Neural progenitor cell (in vitro differentiated cells): ENCODE results near the gene VAV2. TPM values are rescaled to one million over a fixed set of nuclear protein-coding genes. Genes with fewer than 3 reads are reported as not detected.

Source experiments
- DNase-seq: peaks from one replicate; pipeline ENCODE4 v3.0.0-alpha.2; 2016; ENCODE audit warnings: low spot score
- H2AFZ ChIP-seq: fragments of 200-600 bp; sonication (generic); replicated peaks from 2 replicates; pipeline ENCODE4 v1.6.1; 2016; ENCODE audit warnings: antibody characterized with exemption
- H3F3A ChIP-seq: fragments of 200-600 bp; sonication (generic); 2 replicates; pipeline ENCODE4 v1.6.1; 2016; ENCODE audit warnings: antibody characterized with exemption, low read depth
- H3K27ac ChIP-seq: fragments of 200-600 bp; sonication (generic); 2 replicates; pipeline ENCODE4 v1.5.1; 2016; ENCODE audit warnings: mild to moderate bottlenecking
- H3K27me3 ChIP-seq: fragments of 200-600 bp; sonication (generic); 2 replicates; pipeline ENCODE4 v1.6.1; 2016; ENCODE audit warnings: mild to moderate bottlenecking, moderate library complexity
- H3K36me3 ChIP-seq: fragments of 200-600 bp; sonication (generic); 2 replicates; pipeline ENCODE4 v1.5.1; 2016
- H3K4me1 ChIP-seq: fragments of 200-600 bp; sonication (generic); 2 replicates; pipeline ENCODE4 v1.6.1; 2016; ENCODE audit warnings: mixed run types
- H3K4me2 ChIP-seq: fragments of 200-600 bp; sonication (generic); 2 replicates; pipeline ENCODE4 v1.6.1; 2016
- H3K4me3 ChIP-seq: fragments of 200-600 bp; sonication (generic); 2 replicates; pipeline ENCODE4 v1.5.1; 2016
- H3K79me2 ChIP-seq: fragments of 200-600 bp; sonication (generic); 2 replicates; pipeline ENCODE4 v1.6.1; 2016; ENCODE audit warnings: low read depth
- H3K9ac ChIP-seq: fragments of 200-600 bp; sonication (generic); 2 replicates; pipeline ENCODE4 v1.6.1; 2016
- H3K9me3 ChIP-seq: fragments of 200-600 bp; sonication (generic); 2 replicates; pipeline ENCODE4 v1.5.1; 2016; ENCODE audit warnings: low read depth
- H4K20me1 ChIP-seq: fragments of 200-600 bp; sonication (generic); 2 replicates; pipeline ENCODE4 v1.6.1; 2016; ENCODE audit warnings: low read depth
- H3K27ac Mint-ChIP-seq: 3 replicates; pipeline ENCODE4 v1.8.0; 2021; ENCODE audit warnings: mixed read lengths
- H3K27me3 Mint-ChIP-seq: 2 replicates; pipeline ENCODE4 v1.8.0; 2022; ENCODE audit warnings: low read depth, mild to moderate bottlenecking, inconsistent platforms, moderate library complexity, mixed read lengths; ENCODE audit not compliant: insufficient read depth
- H3K36me3 Mint-ChIP-seq: 3 replicates; pipeline ENCODE4 v1.8.0; 2021; ENCODE audit warnings: mixed read lengths
- H3K4me1 Mint-ChIP-seq: 3 replicates; pipeline ENCODE4 v1.8.0; 2021; ENCODE audit warnings: mixed read lengths
- H3K4me3 Mint-ChIP-seq: 3 replicates; pipeline ENCODE4 v1.8.0; 2021; ENCODE audit warnings: mild to moderate bottlenecking, moderate library complexity, mixed read lengths
- H3K9me3 Mint-ChIP-seq: 3 replicates; pipeline ENCODE4 v1.8.0; 2020; ENCODE audit warnings: mixed read lengths
- CTCF ChIP-seq: fragments of 200-600 bp; sonication (generic); IDR thresholded peaks from 2 replicates; pipeline ENCODE4 v1.5.1; 2017; ENCODE audit warnings: antibody characterized with exemption, mild to moderate bottlenecking
- EZH2 ChIP-seq: fragments of 200-600 bp; sonication (generic); IDR thresholded peaks from 2 replicates; pipeline ENCODE4 v1.6.1; 2017; ENCODE audit warnings: antibody characterized with exemption, mild to moderate bottlenecking, moderate library complexity
- EZH2phosphoT487 ChIP-seq: fragments of 200-600 bp; sonication (generic); IDR thresholded peaks from 2 replicates; pipeline ENCODE4 v1.6.1; 2017; ENCODE audit warnings: antibody characterized with exemption
- total RNA-seq: library from RNA; depleted of rRNA; stranded (reverse); fragments of >200 nt; gene quantifications from 2 replicates; pipeline ENCODE4 v1.2.3, GENCODE V29; 2015; ENCODE audit warnings: low replicate concordance

The VAV2 gene
- total RNA-seq, 1 donor from 2014 or later: 12.9 TPM

GRCh38 chr9:133715866-133716563, 276.1 kb downstream of the VAV2 start:
- no peak overlapping the region for H3K9ac ChIP-seq
- peaks cover 3% of the 10 kb centered on the region for H3K9me3 Mint-ChIP-seq
- H3K4me3 ChIP-seq: no peak overlapping the region

GRCh38 chr9:133715295-133715865, 276.7 kb downstream of the VAV2 start:
- peak overlapping the region; percentile 93 for H3K27ac Mint-ChIP-seq
- no peaks in the 10 kb centered on the region for H3F3A ChIP-seq
- H3K27me3 Mint-ChIP-seq: peaks cover 9% of the 10 kb centered on the region
- H3K4me3 Mint-ChIP-seq: no peak overlapping the region
- peaks cover 2% of the 10 kb centered on the region for H3K9me3 Mint-ChIP-seq
- H3K4me1 ChIP-seq: peaks cover 4% of the 10 kb centered on the region
- H2AFZ ChIP-seq: no peak overlapping the region
- no peaks in the 10 kb centered on the region for H3K9me3 ChIP-seq
- no peaks in the 10 kb centered on the region for H3K36me3 Mint-ChIP-seq
- no peak for TF ChIP-seq EZH2
- no peak for TF ChIP-seq CTCF
- TF ChIP-seq EZH2phosphoT487: no peak
- no peak overlapping the region for H3K4me2 ChIP-seq
- no peak overlapping the region for H3K9ac ChIP-seq
- no peak for DNase-seq
- no peak overlapping the region for H3K27ac ChIP-seq
- H3K4me3 ChIP-seq: no peak overlapping the region
- no peaks in the 10 kb centered on the region for H3K36me3 ChIP-seq
- peaks cover 29% of the 10 kb centered on the region for H3K4me1 Mint-ChIP-seq
- no peaks in the 10 kb centered on the region for H3K79me2 ChIP-seq
- H4K20me1 ChIP-seq: no peaks in the 10 kb centered on the region
- H3K27me3 ChIP-seq: no peaks in the 10 kb centered on the region

More at GRCh38 chr9:133715866-133716563, 276.1 kb downstream of the VAV2 start:
- H3K4me2 ChIP-seq: no peak overlapping the region
- H3K27me3 ChIP-seq: no peaks in the 10 kb centered on the region
- H3K27ac Mint-ChIP-seq: peak overlapping the region; percentile 74
- H3K9me3 ChIP-seq: no peaks in the 10 kb centered on the region
- peaks cover 4% of the 10 kb centered on the region for H3K4me1 ChIP-seq
- no peaks in the 10 kb centered on the region for H3K36me3 Mint-ChIP-seq
- no peaks in the 10 kb centered on the region for H3F3A ChIP-seq
- H4K20me1 ChIP-seq: no peaks in the 10 kb centered on the region
- no peak overlapping the region for H2AFZ ChIP-seq
- H3K36me3 ChIP-seq: no peaks in the 10 kb centered on the region
- H3K27me3 Mint-ChIP-seq: peaks cover 10% of the 10 kb centered on the region
- H3K4me1 Mint-ChIP-seq: peaks cover 29% of the 10 kb centered on the region
- DNase-seq: peak; percentile 59
- no peaks in the 10 kb centered on the region for H3K79me2 ChIP-seq
- no peak overlapping the region for H3K27ac ChIP-seq
- no peak overlapping the region for H3K4me3 Mint-ChIP-seq
- TF ChIP-seq EZH2: no peak
- no peak for TF ChIP-seq EZH2phosphoT487
- peak; percentile 62 for TF ChIP-seq CTCF

GRCh38 chr9:133714606-133715294, 277.4 kb downstream of the VAV2 start:
- Histone ChIP-seq H2AFZ (no peak overlapping the region), H3K4me1 (peaks cover 4% of the 10 kb centered on the region), H3K27me3 (no peaks in the 10 kb centered on the region), H3K4me2 (no peak overlapping the region), H3K27ac (no peak overlapping the region), H3F3A (no peaks in the 10 kb centered on the region), H3K4me3 (no peak overlapping the region), H3K9ac (no peak overlapping the region), H3K79me2 (no peaks in the 10 kb centered on the region), H4K20me1 (no peaks in the 10 kb centered on the region), H3K9me3 (no peaks in the 10 kb centered on the region), H3K36me3 (no peaks in the 10 kb centered on the region)
- H3K27ac Mint-ChIP-seq: peak overlapping the region; percentile 93
- no peak overlapping the region for H3K4me3 Mint-ChIP-seq
- DNase-seq: no peak
- H3K9me3 Mint-ChIP-seq: no peaks in the 10 kb centered on the region
- TF ChIP-seq EZH2phosphoT487 (no peak), EZH2 (no peak), CTCF (no peak)
- H3K27me3 Mint-ChIP-seq: peaks cover 7% of the 10 kb centered on the region
- H3K4me1 Mint-ChIP-seq: peaks cover 30% of the 10 kb centered on the region
- H3K36me3 Mint-ChIP-seq: no peaks in the 10 kb centered on the region
